Karpas-422 (cell line): ENCODE data around the gene NDUFA3. TPM values are rescaled to one million over a fixed set of nuclear protein-coding genes. Genes with fewer than 3 reads are reported as not detected.

Experiments used
- total RNA-seq: library from RNA; depleted of rRNA; stranded (reverse); fragments of >200 nt; shearing (Covaris generic); gene quantifications from 2 replicates; pipeline ENCODE4 v1.2.3, GENCODE V29; 2014; ENCODE audit warnings: low replicate concordance; rRNA removed

Gene NDUFA3
- total RNA-seq, 1 experiment from 2014 or later: 105 TPM

Other genes starting within 250 kb of the NDUFA3 start
- not detected in 2 replicates for gene MYADM, start 235.0 kb upstream of the NDUFA3 start, total RNA-seq
- gene PRKCG, start 220.7 kb upstream of the NDUFA3 start, total RNA-seq: not detected in 2 replicates
- not detected in 2 replicates for gene CACNG7, start 193.6 kb upstream of the NDUFA3 start, total RNA-seq
- gene CACNG8, start 139.9 kb upstream of the NDUFA3 start, total RNA-seq: not detected in 2 replicates
- gene CACNG6, start 111.2 kb upstream of the NDUFA3 start, total RNA-seq: not detected in 2 replicates
- not detected in 2 replicates for gene VSTM1, start 39.0 kb upstream of the NDUFA3 start, total RNA-seq
- not detected in 2 replicates for gene TARM1, start 21.5 kb upstream of the NDUFA3 start, total RNA-seq
- gene OSCAR, start 2.1 kb upstream of the NDUFA3 start, total RNA-seq: 0.22 TPM in 1 of 2 replicates, not detected in the other
- 21.5 and 39.9 TPM in 2 replicates for gene TFPT, start 12.8 kb downstream of the NDUFA3 start, total RNA-seq
- gene PRPF31, start 12.9 kb downstream of the NDUFA3 start, total RNA-seq: 25.2 and 61.3 TPM in 2 replicates
- 31.2 and 45.0 TPM in 2 replicates for gene CNOT3, start 34.9 kb downstream of the NDUFA3 start, total RNA-seq
- 1.6 and 14.0 TPM in 2 replicates for gene LENG1, start 56.9 kb downstream of the NDUFA3 start, total RNA-seq
- gene TMC4, start 70.3 kb downstream of the NDUFA3 start, total RNA-seq: 6.2 TPM in 1 of 2 replicates, not detected in the other
- 85.6 and 90.0 TPM in 2 replicates for gene MBOAT7, start 86.7 kb downstream of the NDUFA3 start, total RNA-seq
- 28.1 and 39.8 TPM in 2 replicates for gene TSEN34, start 88.5 kb downstream of the NDUFA3 start, total RNA-seq
- 3,304 and 6,295 TPM in 2 replicates for gene RPS9, start 98.0 kb downstream of the NDUFA3 start, total RNA-seq
- gene LILRB3, start 120.2 kb downstream of the NDUFA3 start, total RNA-seq: 0.11 TPM in 1 of 2 replicates, not detected in the other
- not detected in 2 replicates for gene LILRA6, start 139.9 kb downstream of the NDUFA3 start, total RNA-seq
- gene LILRB5, start 154.4 kb downstream of the NDUFA3 start, total RNA-seq: not detected in 2 replicates
- gene LILRB2, start 178.3 kb downstream of the NDUFA3 start, total RNA-seq: 0.22 and 0.61 TPM in 2 replicates
- gene LILRA5, start 210.3 kb downstream of the NDUFA3 start, total RNA-seq: not detected in 2 replicates
- 0.75 and 10.5 TPM in 2 replicates for gene LILRA4, start 236.3 kb downstream of the NDUFA3 start, total RNA-seq